Non-pigmented ciliary epithelial cell (primary cell): ENCODE measurements around the gene TMEM217.

Experiments used
- DNase-seq: peaks from one replicate; pipeline ENCODE4 v3.0.0-alpha.2; 2010; ENCODE audit warnings: low read depth

TMEM217 gene

GRCh38 chr6:37243131-37243815 is 14.7 kb downstream of the TMEM217 start:
- DNase-seq: no peak

GRCh38 chr6:37242429-37243052 is 15.4 kb downstream of the TMEM217 start:
- DNase-seq: peak; percentile 99

- DNase-seq: no peak
These were observed 16.0 kb downstream of the TMEM217 start for GRCh38 chr6:37241775-37242428.

DNA sequence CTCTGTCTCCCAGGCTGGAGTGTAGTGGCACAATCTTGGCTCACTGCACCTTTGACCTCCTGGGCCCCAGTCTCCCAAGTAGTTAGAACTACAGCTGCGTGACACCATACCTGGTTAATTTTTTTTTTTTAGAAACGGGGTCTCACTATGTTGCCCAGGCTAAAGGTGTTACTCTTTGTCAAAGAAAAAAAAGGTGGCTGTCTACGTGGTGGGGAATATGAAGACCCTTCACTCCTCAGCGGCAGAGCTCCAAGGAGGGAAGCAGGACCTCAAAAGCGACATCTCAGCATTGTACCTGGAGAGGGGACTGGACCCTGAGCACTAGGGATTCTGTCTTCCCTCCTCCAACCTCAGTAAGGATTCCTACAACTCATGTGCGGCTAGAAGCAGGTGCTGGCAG is 16.8 kb downstream of the TMEM217 start:
- no peak for DNase-seq

DNA sequence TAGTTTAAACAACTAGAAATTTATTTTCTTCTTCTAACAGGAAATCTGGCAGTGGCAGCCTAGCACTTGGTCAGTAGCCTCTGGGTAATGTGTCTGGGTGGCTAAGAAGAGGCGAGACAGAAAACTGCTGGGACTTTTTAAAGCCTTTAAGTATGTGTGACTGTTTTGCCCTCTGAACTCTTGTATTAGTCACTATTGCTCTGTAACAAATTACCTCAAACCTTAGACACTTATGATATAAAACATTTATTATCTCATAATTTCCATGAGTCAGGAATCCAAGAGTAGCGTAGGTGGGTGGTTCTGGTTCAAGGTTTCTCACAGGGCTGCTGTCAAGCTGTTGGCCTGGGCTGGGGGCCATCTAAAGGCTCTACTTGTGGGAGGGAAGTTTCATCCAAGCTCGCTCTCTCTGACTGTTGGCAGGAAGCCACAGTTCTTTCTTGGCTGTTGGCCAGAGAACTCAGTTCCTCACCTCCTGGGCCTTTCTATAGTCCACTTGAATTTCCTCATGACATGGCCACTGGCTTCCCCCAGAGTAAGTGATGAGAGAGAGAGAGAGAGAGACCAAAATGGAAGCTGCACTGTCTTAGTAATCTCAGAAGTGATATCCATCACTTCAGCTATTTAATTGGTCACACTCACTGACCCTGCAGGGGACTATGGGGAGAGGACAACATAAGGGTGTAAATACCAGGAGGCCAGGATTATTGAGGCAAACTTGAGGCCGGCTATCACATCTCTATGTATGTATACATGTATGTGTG is 17.8 kb downstream of the TMEM217 start:
- DNase-seq: peak; percentile 98

GRCh38 chr6:37239526-37239925 is 18.4 kb downstream of the TMEM217 start:
- no peak for DNase-seq

- no peak for DNase-seq
These were observed 19.6 kb downstream of the TMEM217 start for GRCh38 chr6:37238381-37238780.

GRCh38 chr6:37237789-37238188 is 20.2 kb downstream of the TMEM217 start:
- DNase-seq: no peak

DNA sequence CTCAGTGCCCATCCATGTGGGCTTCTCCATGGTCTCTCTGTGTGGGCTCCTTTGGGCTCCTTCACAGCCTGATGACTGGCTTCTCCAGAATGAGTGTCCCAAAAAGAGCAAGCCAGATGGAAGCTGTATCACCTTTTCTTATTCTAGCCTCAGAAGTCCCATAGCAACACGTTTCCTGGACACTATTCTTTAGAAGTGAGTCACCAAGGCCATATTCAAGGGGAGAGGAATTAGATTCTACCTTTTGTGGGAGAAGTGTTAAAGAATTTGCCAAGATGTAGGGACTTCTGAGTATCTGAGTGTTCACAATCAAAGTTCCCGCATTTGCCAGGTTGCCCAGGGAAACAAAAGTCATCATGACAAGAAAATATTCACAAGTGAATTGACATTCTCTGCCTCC is 21.0 kb downstream of the TMEM217 start:
- DNase-seq: no peak

DNA sequence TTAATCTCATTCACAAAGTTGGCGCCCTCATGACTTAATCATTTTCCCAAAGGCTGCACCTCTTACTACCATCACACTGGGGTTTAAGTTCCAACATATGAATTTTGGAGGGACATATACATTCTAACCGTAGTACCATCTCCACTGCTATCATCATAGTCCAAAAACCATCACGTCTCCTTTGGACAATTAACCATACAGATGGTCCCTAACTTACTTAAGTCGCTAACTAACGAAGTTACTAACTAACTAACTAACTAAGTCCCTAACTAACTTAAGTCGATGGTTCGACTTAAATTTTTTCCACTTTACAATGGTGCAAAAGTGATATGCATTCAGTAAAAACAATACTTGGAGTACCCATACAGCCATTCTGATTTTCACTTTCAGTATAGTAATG is 24.4 kb downstream of the TMEM217 start:
- DNase-seq: no peak

DNA sequence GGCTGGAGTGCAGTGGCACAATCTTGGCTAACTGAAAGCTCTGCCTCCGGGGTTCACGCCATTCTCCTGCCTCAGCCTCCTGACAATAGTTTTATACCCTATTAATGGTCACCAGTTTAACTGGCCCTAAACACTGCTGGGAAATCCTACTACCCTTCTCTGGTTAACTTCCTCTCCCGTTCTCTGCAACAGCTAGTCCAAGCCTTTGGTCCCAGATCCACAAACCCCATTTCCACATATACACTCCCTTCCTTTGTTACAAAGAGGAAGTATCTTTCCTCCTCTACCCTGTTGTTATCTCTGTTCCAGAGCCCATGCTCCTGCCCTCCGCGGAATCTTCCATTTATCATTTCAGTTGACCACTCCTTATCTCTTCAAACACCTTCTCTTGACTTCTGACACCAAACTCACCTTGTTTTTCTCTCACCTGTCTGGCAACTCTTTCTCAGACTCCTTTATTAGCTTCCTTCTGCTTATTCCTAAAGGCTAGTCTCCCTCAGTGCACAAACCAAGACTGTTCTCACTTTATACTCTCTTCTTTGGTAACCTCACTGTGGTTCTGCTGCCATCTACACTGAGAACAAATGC is 25.4 kb downstream of the TMEM217 start:
- no peak for DNase-seq

DNA sequence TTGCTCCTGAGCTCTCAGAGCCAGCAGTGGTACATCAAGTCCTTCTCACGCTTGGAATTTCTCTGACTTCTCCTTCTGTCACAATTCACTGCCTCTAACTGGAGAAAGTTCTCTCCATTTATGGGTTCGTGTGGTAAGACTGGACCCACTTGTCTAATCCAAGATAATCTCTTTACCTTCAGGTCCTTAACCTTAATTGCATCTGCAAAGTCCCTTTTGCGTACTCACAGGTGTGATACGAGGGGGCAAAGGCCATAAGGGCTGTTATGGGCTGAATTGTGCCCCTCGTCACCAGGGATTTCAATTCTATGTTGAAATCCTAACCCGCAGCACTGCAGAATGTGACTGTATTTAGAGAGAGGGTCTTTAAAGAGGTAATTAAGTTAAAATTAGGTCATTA is 27.8 kb downstream of the TMEM217 start:
- no peak for DNase-seq

GRCh38 chr6:37225350-37226169 is 32.4 kb downstream of the TMEM217 start:
- no peak for DNase-seq

DNA sequence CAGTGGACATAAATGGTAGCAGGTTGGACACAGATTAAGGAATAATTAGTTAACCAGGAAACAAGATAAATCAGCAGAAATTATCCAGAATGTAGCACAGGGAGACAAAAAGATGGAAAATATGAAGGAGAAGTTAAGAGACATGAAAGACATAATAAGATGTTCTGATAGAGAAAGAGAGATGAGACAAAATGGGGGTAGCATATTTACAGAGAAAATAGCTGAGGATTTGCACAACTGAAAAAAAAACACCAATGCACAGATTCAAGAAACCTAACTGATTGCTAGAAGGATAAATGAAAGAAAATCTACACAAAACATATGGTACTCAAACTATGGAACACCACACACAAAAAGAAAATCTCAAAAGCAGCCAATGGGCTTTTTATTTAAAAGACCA is 35.0 kb downstream of the TMEM217 start:
- no peak for DNase-seq

DNA sequence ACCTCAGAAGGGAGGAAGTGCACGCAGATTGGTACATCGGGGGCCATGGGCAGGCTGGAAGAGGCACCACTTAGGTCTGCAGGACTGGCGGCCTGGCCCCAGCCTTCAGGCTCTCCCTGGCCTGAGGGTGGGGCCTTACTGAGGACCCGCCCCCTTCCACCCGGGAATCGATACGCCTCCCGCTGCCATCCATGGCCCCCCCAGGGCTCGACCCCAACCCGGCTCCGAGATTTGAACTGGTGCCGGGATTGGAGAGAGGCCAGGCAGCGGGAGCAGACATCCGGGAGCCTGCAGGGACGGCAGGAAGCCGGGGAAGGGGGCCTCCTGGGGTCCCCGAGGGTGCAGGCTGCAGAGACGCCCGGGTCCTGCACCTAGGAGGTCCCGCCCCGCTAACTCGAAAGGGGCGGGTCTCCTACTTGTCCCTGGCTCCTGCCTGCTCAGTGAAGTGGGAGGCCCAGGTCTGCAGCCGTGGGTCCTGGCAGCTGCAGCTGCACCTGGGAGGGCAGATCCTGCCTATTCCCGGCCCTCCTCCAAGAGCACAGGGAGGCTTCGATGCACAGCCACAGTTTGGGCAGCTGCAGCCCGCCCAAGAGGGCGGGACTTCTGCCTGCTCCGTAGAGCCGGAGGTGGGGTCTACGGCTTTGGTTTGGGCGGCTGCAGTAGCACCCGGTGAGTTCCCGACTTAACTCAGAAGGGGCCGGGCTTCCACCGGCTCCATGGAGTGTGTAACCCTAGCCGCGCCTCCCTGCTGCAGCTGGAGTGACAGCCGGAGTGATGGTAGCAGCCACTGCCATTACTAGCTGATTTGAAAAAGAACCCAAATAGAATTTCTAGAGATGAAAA is 35.6 kb downstream of the TMEM217 start:
- peak; percentile 51 for DNase-seq

DNA sequence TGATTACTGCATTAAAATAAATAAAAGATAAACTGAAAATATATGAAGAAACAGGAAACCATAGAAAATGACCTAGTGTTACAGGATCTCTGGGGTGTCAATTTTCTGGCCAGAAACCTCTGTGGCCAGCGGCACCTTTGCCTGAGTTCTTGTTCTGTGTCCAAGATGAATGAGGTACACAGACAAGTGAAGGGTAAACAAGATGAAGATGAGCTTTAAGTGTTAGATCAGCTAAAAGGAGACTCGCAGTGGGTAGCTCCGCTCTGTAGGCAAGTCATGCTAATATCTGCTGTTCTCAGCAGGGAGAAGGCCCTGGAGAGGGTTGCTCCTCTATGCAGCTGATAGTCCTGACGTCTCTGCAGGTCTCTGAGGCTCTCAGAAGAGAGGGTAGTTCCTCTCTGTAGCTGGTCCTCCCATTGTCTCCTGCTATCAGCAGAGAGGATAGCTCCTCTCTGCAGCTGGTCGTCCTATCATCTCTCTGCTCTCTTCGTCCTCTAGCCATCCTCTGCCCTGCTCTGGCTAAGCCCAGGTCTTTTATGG is 36.3 kb downstream of the TMEM217 start:
- DNase-seq: no peak

DNA sequence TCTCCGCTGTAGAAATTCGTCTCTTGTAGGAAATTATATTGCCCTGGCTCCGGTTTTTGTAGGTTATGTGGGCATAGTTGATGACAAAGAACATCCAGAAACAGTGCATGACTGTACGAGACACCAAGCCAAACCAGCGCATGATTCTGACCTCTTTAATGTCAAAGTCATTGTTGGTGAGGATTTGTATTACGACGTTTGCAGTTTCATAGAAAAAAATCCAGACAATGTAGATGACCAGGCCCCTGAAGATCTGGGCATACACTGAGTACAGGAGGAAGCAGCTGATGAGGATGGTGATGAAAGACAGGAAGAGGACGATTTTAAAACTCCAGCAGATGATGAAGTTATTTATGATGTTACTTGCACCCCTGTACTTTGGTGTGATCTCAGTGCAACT is 39.4 kb downstream of the TMEM217 start:
- DNase-seq: no peak

- no peak for DNase-seq
These were observed 39.9 kb downstream of the TMEM217 start for GRCh38 chr6:37218061-37218460.

- DNase-seq: no peak
These were observed 45.7 kb downstream of the TMEM217 start for GRCh38 chr6:37212268-37212667.

DNA sequence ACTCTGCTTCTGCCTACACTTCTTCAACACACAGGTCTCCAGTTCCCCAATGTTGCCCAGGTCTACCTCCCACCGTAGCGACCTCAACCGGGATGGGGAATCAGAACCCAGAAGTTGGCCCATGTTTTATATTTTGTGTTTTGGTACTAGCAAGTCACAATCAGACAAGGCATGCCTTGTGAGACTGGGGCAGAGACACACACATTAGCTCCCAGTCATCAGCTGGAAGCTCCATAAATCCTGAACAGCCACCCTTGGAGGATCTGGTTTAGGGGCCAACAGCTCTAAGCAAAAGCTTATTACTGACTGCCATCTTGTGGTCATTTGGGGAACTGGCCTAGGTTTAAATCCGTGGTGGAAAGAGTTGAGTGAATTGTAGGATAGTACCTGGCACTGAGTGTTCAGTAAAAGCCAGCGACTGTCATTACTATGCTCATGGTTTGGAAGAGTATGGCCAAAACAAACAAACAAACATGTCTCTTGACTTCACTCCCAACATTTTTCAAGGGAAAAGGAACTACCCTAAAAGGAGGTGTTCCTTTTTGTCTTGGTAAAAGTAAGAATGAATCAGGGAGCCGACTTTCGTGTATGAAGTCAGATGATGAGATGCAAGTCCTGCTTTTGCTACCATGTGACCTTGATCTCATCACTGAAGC is 47.5 kb downstream of the TMEM217 start:
- DNase-seq: no peak
